RWPE2 (cell line): ENCODE measurements around the gene OSBPL3.

ENCODE experiments used
- ATAC-seq: fragments of 200-7000 bp; cut with Tn5 transposase; 3 replicates; pipeline ENCODE4 v1.9.1; 2021; ENCODE audit warnings: low read depth
- DNase-seq: peaks from one replicate; pipeline ENCODE4 v3.0.0-alpha.2; 2020; ENCODE audit warnings: low spot score
- H3K27ac ChIP-seq: fragments of 450-650 bp; 2 replicates; pipeline ENCODE4 v1.5.1; 2017; ENCODE audit warnings: mild to moderate bottlenecking; ENCODE audit not compliant: poor library complexity, severe bottlenecking
- H3K27me3 ChIP-seq: fragments of 250-450 bp; sonication (Bioruptor Pico); 2 replicates; pipeline ENCODE4 v1.5.1; 2021; ENCODE audit warnings: mild to moderate bottlenecking, moderate library complexity; ENCODE audit not compliant: insufficient read depth, poor library complexity, severe bottlenecking
- H3K36me3 ChIP-seq: fragments of 250-450 bp; sonication (Bioruptor Pico); 2 replicates; pipeline ENCODE4 v1.5.1; 2020; ENCODE audit warnings: low read depth, mild to moderate bottlenecking, moderate library complexity
- H3K4me1 ChIP-seq: fragments of 250-450 bp; sonication (Bioruptor Pico); 2 replicates; pipeline ENCODE4 v1.5.1; 2021; ENCODE audit warnings: mild to moderate bottlenecking, moderate library complexity; ENCODE audit not compliant: insufficient read depth, poor library complexity, severe bottlenecking
- H3K4me3 ChIP-seq: fragments of 250-450 bp; sonication (Bioruptor Pico); 2 replicates; pipeline ENCODE4 v1.5.1; 2021; ENCODE audit warnings: mild to moderate bottlenecking, moderate library complexity; ENCODE audit not compliant: severe bottlenecking
- H3K9me3 ChIP-seq: fragments of 250-450 bp; sonication (Bioruptor Pico); 2 replicates; pipeline ENCODE4 v1.5.1; 2021; ENCODE audit warnings: mild to moderate bottlenecking, moderate library complexity; ENCODE audit not compliant: severe bottlenecking
- TF ChIP-seq, protein P1 (sequence below): fragments of 450-650 bp; IDR thresholded peaks from one replicate; pipeline ENCODE4 v1.5.1; 2017; ENCODE audit warnings: mild to moderate bottlenecking, moderate library complexity; ENCODE audit not compliant: poor library complexity, severe bottlenecking

Gene OSBPL3

DNA sequence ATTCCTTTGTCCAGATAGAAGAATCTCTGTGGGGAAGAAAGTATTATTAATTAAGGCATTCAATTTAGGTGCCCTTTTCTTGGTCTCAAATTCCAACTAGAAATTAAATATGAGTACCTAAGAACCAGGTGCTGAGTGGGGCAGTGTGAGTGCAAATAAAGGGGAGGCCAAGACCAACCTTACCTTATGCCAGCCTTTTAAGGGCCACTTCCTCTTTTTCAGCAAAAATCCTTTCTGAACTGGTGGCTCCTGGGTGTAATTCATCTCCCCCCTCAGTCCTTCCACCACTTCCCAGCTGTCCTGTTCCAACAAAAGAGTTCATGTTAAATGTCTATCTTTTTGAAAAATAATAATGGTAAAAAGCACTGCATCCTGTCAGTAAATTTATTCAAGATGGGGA lies 108.2 kb downstream of the OSBPL3 start:
- no peaks in the 10 kb centered on the region for H3K4me1 ChIP-seq
- ATAC-seq (no peak), DNase-seq (no peak)
- TF ChIP-seq, protein P1, sequence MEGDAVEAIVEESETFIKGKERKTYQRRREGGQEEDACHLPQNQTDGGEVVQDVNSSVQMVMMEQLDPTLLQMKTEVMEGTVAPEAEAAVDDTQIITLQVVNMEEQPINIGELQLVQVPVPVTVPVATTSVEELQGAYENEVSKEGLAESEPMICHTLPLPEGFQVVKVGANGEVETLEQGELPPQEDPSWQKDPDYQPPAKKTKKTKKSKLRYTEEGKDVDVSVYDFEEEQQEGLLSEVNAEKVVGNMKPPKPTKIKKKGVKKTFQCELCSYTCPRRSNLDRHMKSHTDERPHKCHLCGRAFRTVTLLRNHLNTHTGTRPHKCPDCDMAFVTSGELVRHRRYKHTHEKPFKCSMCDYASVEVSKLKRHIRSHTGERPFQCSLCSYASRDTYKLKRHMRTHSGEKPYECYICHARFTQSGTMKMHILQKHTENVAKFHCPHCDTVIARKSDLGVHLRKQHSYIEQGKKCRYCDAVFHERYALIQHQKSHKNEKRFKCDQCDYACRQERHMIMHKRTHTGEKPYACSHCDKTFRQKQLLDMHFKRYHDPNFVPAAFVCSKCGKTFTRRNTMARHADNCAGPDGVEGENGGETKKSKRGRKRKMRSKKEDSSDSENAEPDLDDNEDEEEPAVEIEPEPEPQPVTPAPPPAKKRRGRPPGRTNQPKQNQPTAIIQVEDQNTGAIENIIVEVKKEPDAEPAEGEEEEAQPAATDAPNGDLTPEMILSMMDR = no peak
- no peaks in the 10 kb centered on the region for H3K27me3 ChIP-seq
- no peaks in the 10 kb centered on the region for H3K9me3 ChIP-seq
- H3K27ac ChIP-seq = no peak overlapping the region
- no peak overlapping the region for H3K4me3 ChIP-seq
- H3K36me3 ChIP-seq = peaks cover 28% of the 10 kb centered on the region

GRCh38 chr7:24870766-24871165 lies 109.2 kb downstream of the OSBPL3 start:
- no peaks in the 10 kb centered on the region for H3K9me3 ChIP-seq
- H3K27ac ChIP-seq = no peak overlapping the region
- no peaks in the 10 kb centered on the region for H3K4me1 ChIP-seq
- no peak for ATAC-seq
- DNase-seq = no peak
- TF ChIP-seq, protein P1 = no peak
- peaks cover 31% of the 10 kb centered on the region for H3K36me3 ChIP-seq
- no peak overlapping the region for H3K4me3 ChIP-seq
- H3K27me3 ChIP-seq = no peaks in the 10 kb centered on the region

GRCh38 chr7:24869572-24869971 lies 110.4 kb downstream of the OSBPL3 start:
- ATAC-seq (no peak), DNase-seq (no peak)
- peaks cover 43% of the 10 kb centered on the region for H3K36me3 ChIP-seq
- H3K4me3 ChIP-seq = no peak overlapping the region
- H3K9me3 ChIP-seq = no peaks in the 10 kb centered on the region
- H3K27ac ChIP-seq = no peak overlapping the region
- TF ChIP-seq, protein P1 = no peak
- no peaks in the 10 kb centered on the region for H3K4me1 ChIP-seq
- H3K27me3 ChIP-seq = no peaks in the 10 kb centered on the region

GRCh38 chr7:24868741-24869140 lies 111.2 kb downstream of the OSBPL3 start:
- Histone ChIP-seq H3K9me3 (no peaks in the 10 kb centered on the region), H3K27ac (no peak overlapping the region), H3K36me3 (peaks cover 45% of the 10 kb centered on the region), H3K4me1 (no peaks in the 10 kb centered on the region), H3K4me3 (no peak overlapping the region), H3K27me3 (no peaks in the 10 kb centered on the region)
- DNase-seq = no peak
- no peak for ATAC-seq
- TF ChIP-seq, protein P1 = no peak

- no peaks in the 10 kb centered on the region for H3K9me3 ChIP-seq
- ATAC-seq (no peak), DNase-seq (no peak)
- H3K27me3 ChIP-seq = no peaks in the 10 kb centered on the region
- peaks cover 51% of the 10 kb centered on the region for H3K36me3 ChIP-seq
- H3K4me3 ChIP-seq = no peak overlapping the region
- TF ChIP-seq, protein P1 = no peak
- H3K4me1 ChIP-seq = no peaks in the 10 kb centered on the region
- H3K27ac ChIP-seq = no peak overlapping the region
Observed at GRCh38 chr7:24866004-24866615, 113.9 kb downstream of the OSBPL3 start.
